SU-DHL-6 (cell line): ENCODE results near the gene ADAM17.

Source experiments
- CTCF ChIP-seq: fragments of 200-600 bp; sonication (generic); IDR thresholded peaks from one replicate; pipeline ENCODE4 v1.5.1; 2017; ENCODE audit warnings: antibody characterized with exemption, mild to moderate bottlenecking, low read length, moderate library complexity; ENCODE audit not compliant: insufficient read depth, poor library complexity, severe bottlenecking
- EZH2phosphoT487 ChIP-seq: fragments of 200-600 bp; sonication (generic), shearing (Covaris generic); conservative IDR thresholded peaks from 2 replicates; pipeline ENCODE4 v1.6.1; 2018; ENCODE audit warnings: mild to moderate bottlenecking, antibody characterized with exemption, low read length, moderate library complexity, mixed read lengths

GRCh38 chr2:9483107-9483506 lies 72.5 kb downstream of the ADAM17 start:
- TF ChIP-seq CTCF (no peak), EZH2phosphoT487 (no peak)
